Esophagus muscularis mucosa (tissue), 4 donors: ENCODE results near the gene MISP. TPM values are rescaled to one million over a fixed set of nuclear protein-coding genes. Genes with fewer than 3 reads are reported as not detected.

Experiments used
- DNase-seq: peaks from one replicate; pipeline ENCODE4 v3.0.0-alpha.2; 2017; ENCODE audit errors: extremely low spot score
- H3K27ac ChIP-seq, 4 donors: fragments of 200-600 bp; sonication (generic); replicated peaks in 1 of 4; 1 replicate in 3 of 4; 2 replicates in 1 of 4; pipeline ENCODE4 v1.5.1; 2016 to 2019; ENCODE audit warnings: mild to moderate bottlenecking in 1 of 4
- H3K27me3 ChIP-seq, 4 donors: fragments of 200-600 bp; sonication (generic); one replicate each; pipeline versions ENCODE4 v1.5.1 to v1.6.0; 2016 to 2019
- H3K36me3 ChIP-seq, 4 donors: fragments of 200-600 bp; sonication (generic); one replicate each; pipeline ENCODE4 v1.5.1; 2016 to 2019
- H3K4me1 ChIP-seq, 4 donors: fragments of 200-600 bp; sonication (generic); one replicate each; pipeline ENCODE4 v1.5.1; 2016 to 2019
- H3K4me3 ChIP-seq, 4 donors: fragments of 200-600 bp; sonication (generic); 1 replicate in 2 of 4; 2 replicates in 2 of 4; pipeline ENCODE4 v1.5.1; 2016 to 2019; ENCODE audit warnings: mild to moderate bottlenecking in 4 of 4, moderate library complexity in 1 of 4
- H3K9me3 ChIP-seq, 4 donors: fragments of 200-600 bp; sonication (generic); 1 replicate in 3 of 4; 2 replicates in 1 of 4; pipeline ENCODE4 v1.5.1; 2016 to 2019
- EP300 ChIP-seq: sonication (generic); formaldehyde crosslinking; IDR thresholded peaks from one replicate; pipeline ENCODE4 v1.6.1; 2017; ENCODE audit warnings: antibody characterized with exemption
- POLR2A ChIP-seq: fragments of 450-650 bp; IDR thresholded peaks from one replicate; pipeline ENCODE4 v1.6.1; 2017; ENCODE audit warnings: antibody characterized with exemption, moderate library complexity, mild to moderate bottlenecking, low read depth
- POLR2AphosphoS5 ChIP-seq, 2 donors: sonication (generic); formaldehyde crosslinking; IDR thresholded peaks; one replicate each; pipeline ENCODE4 v1.6.1; 2017; ENCODE audit warnings: antibody characterized with exemption in 2 of 2
- WGBS: methylation state at CpG from one replicate; pipeline ENCODE4 v1.1.5; 2018; 5-methylcytosine and 5-hydroxymethylcytosine counted together
- intact Hi-C: fragments of 100-400 bp; cut with DNase I; formaldehyde crosslinking; loops from one replicate; pipeline ENCODE4 v1.15.1; 2023
- total RNA-seq, 4 donors: library from RNA; depleted of rRNA; stranded (reverse); fragments of >200 nt; gene quantifications; one replicate each; pipeline versions ENCODE4 v1.1.0 to v1.2.1, GENCODE V29; 2016
- TF ChIP-seq, protein P1 (sequence below), 3 experiments: fragments of 200-600 bp in 2 of 3; fragments of 450-650 bp in 1 of 3; sonication (generic) in 2 of 3; IDR thresholded peaks; one replicate each; pipeline ENCODE4 v1.5.1; 2017 to 2019; ENCODE audit warnings: antibody characterized with exemption in 3 of 3, mild to moderate bottlenecking in 2 of 3, moderate library complexity in 1 of 3

The MISP gene
- total RNA-seq, 4 donors from 2014 or later: 2.0 TPM; not detected in 3

DNA sequence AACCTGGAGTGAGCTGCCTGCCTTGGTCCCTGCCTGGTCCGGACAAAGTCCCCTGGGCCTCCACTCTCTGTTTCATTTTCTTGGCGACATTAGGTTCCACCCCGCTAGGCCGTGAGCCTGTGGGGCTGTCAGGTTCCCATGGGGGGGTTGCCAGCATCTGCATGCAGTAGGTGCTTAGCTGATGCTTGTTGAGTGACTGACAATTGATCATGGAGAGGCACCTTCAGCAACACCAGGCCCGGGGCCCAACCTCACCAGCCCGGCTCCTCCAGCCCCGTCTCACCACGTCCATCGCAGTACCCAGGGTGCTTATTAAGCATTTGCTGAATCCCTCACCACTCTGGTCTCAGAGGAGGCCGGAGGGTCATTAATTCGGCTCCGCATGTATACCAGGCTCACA lies 13.4 kb downstream of the MISP start:
- Histone ChIP-seq H3K27ac (no peak overlapping the region), H3K4me3 (no peak overlapping the region), H3K4me1 (no peaks in the 10 kb centered on the region), H3K27me3 (peaks cover 0 to 48% (median 0%) of the 10 kb centered on the region in 4 donors), H3K9me3 (no peaks in the 10 kb centered on the region), H3K36me3 (no peaks in the 10 kb centered on the region)
- no peak for DNase-seq
- WGBS: 90% methylated on average over 6 of the region's 12 CpGs
- intact Hi-C loops: no loop called here
- TF ChIP-seq POLR2A (no peak), EP300 (no peak), POLR2AphosphoS5 (IDR thresholded peaks at IDR 0.05) (no peak)
- TF ChIP-seq, protein P1, sequence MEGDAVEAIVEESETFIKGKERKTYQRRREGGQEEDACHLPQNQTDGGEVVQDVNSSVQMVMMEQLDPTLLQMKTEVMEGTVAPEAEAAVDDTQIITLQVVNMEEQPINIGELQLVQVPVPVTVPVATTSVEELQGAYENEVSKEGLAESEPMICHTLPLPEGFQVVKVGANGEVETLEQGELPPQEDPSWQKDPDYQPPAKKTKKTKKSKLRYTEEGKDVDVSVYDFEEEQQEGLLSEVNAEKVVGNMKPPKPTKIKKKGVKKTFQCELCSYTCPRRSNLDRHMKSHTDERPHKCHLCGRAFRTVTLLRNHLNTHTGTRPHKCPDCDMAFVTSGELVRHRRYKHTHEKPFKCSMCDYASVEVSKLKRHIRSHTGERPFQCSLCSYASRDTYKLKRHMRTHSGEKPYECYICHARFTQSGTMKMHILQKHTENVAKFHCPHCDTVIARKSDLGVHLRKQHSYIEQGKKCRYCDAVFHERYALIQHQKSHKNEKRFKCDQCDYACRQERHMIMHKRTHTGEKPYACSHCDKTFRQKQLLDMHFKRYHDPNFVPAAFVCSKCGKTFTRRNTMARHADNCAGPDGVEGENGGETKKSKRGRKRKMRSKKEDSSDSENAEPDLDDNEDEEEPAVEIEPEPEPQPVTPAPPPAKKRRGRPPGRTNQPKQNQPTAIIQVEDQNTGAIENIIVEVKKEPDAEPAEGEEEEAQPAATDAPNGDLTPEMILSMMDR (IDR thresholded peaks at IDR 0.05): no peak

DNA sequence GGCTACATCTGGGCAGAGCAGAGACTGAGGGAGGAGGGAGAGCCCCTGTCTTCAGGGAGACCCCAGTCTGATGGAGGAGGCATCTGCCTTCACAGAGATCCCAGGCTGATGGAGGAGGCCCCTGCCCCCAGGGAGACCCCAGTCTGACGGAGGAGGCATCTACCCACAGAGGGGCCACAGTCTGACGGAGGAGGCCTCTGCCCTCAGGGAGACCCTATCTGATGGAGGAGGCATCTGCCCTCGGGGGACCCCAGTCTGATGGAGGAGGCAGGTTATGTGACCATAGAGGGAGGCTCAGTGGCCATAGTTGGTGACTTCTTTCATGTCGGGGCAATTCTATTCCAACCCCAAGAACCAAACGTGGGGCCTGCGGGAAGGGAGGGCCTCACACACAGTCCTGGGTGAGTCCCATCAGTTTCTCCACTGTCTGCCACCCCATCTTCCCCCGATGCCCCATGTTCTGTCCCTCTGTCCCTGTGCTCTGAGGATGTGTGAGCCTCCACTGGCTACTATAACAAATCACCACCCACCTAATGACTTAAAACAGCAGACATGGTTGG lies 14.3 kb downstream of the MISP start:
- no peak overlapping the region for H3K27ac ChIP-seq

DNA sequence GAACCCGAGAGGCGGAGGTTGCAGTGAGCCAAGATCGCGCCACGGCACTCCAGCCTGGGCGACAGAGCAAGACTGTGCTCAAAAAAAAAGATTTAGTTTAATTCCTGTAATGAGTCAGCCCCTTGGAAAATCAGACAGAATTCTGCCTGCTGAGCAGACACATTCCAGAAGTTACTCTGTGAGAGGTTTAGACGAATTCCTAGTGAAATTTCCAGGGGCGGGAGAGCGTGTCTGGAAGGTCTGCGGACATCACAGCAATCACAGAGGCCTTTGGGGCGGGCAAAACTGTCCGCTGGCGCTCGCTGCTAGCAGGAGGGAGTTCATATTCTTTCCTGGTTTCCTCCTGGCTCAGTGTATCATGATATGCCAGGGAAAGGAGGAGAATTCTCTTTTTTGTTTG lies 17.5 kb downstream of the MISP start:
- WGBS: 53% methylated on average over 14 of the region's 14 CpGs
- Histone ChIP-seq H3K27ac (no peak overlapping the region), H3K36me3 (no peaks in the 10 kb centered on the region), H3K27me3 (peaks cover 0 to 50% (median 1%) of the 10 kb centered on the region in 4 donors), H3K4me3 (no peak overlapping the region), H3K4me1 (peaks cover 5 to 8% (median 6%) of the 10 kb centered on the region in 4 donors), H3K9me3 (no peaks in the 10 kb centered on the region)
- no peak for DNase-seq
- intact Hi-C loops: loop anchor here (2.0 to 5.0 kb wide), 2 partner anchors 152 to 214 kb away; partner anchors contain the start of gene WDR18
- no peak for TF ChIP-seq EP300
- TF ChIP-seq POLR2A: no peak
- TF ChIP-seq, protein P1 (IDR thresholded peaks at IDR 0.05): no peak
- no peak for TF ChIP-seq POLR2AphosphoS5 (IDR thresholded peaks at IDR 0.05)

More for the DNA sequence above, 14.3 kb downstream of the MISP start:
- TF ChIP-seq POLR2A (no peak), POLR2AphosphoS5 (IDR thresholded peaks at IDR 0.05) (no peak), EP300 (no peak)
- TF ChIP-seq, protein P1 (IDR thresholded peaks at IDR 0.05): no peak
- Histone ChIP-seq H3K36me3 (no peaks in the 10 kb centered on the region), H3K27me3 (peaks cover 0 to 53% (median 0%) of the 10 kb centered on the region in 4 donors), H3K4me3 (no peak overlapping the region), H3K9me3 (no peaks in the 10 kb centered on the region), H3K4me1 (peaks cover 0 to 1% (median under 1%) of the 10 kb centered on the region in 4 donors)
- intact Hi-C loops: loop anchor here (5.0 kb wide), 1 partner anchor 217 kb away; the partner anchor contains the start of gene WDR18
- no CpG with 5 or more reads among the region's 7 CpGs for WGBS
- no peak for DNase-seq

DNA sequence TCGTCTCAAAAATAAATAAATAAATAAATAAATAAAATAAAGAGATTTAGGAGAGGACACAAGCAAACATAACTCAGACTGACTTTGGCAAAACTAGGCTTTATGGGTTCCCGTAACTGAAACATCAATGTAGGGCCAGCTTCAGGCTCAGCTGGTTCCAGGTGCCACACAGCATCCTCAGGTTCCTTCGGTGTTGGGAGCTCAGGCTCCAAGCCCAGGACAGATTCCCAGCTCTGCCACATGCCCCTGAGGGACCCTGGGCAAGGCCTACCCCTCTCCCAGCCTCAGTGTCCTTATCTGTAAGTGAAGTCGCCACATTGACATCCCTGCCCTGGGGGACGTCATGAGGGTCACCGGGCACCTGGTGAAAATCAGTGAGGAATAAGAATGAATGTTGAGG lies 18.7 kb downstream of the MISP start:
- H3K9me3 ChIP-seq: no peaks in the 10 kb centered on the region
- no peak overlapping the region for H3K27ac ChIP-seq
- peaks cover 5 to 8% (median 6%) of the 10 kb centered on the region in 4 donors for H3K4me1 ChIP-seq
- H3K36me3 ChIP-seq: no peaks in the 10 kb centered on the region
- no peak overlapping the region for H3K4me3 ChIP-seq
- intact Hi-C loops: loop anchor here (2.0 to 5.0 kb wide), 2 partner anchors 151 to 213 kb away; partner anchors contain the start of gene WDR18
- 74% methylated on average over 6 of the region's 6 CpGs for WGBS
- H3K27me3 ChIP-seq: peaks cover 0 to 38% (median 1%) of the 10 kb centered on the region in 4 donors
- no peak for TF ChIP-seq POLR2AphosphoS5 (IDR thresholded peaks at IDR 0.05)
- TF ChIP-seq, protein P1 (IDR thresholded peaks at IDR 0.05): no peak
- no peak for TF ChIP-seq EP300
- no peak for TF ChIP-seq POLR2A
- no peak for DNase-seq
